Endothelial cell of umbilical vein (primary cell): ENCODE results near the gene PPP1CA. TPM values are rescaled to one million over a fixed set of nuclear protein-coding genes. Genes with fewer than 3 reads are reported as not detected.
A peak's percentile ranks its signal among the peaks of the same experiment; 100 is the strongest.

Experiments used
- BruUV-seq: library from RNA; stranded (reverse); fragments of 400-500 nt; replicated peaks from 2 replicates; lab custom pipeline; 2021; lab: Mats Ljungman, UMichigan
- CTCF ChIA-PET: fragments of 300-600, 350-600 bp; sonication (Branson Sonifier 250); formaldehyde crosslinking; loops from one replicate; lab custom pipeline; 2021; ENCODE audit warnings: antibody characterized with exemption, inconsistent platforms; lab: Charles Lee
- POLR2A ChIA-PET: fragments of 300-600, 350-600 bp; sonication (Branson Sonifier 250); formaldehyde crosslinking; loops from one replicate; lab custom pipeline; 2021; ENCODE audit warnings: antibody characterized with exemption, inconsistent platforms; lab: Charles Lee
- DNase-seq: peaks from one replicate; pipeline ENCODE4 v3.0.0-alpha.2; 2011; ENCODE audit warnings: low read depth, low spot score
- FAIRE-seq: peaks from 2 replicates; lab custom pipeline; 2011; peaks lifted over from hg19 to GRCh38; lab: Jason Lieb, UNC
- H2AFZ ChIP-seq: 2 replicates; pipeline ENCODE4 v1.6.0; 2012; ENCODE audit warnings: low read depth, low read length, control low read depth, inconsistent platforms
- H3K27ac ChIP-seq: 2 replicates; pipeline ENCODE4 v1.5.1; 2011; ENCODE audit warnings: low read depth, mild to moderate bottlenecking, control low read depth, low read length, moderate library complexity; ENCODE audit not compliant: insufficient read depth
- H3K27me3 ChIP-seq, 2 experiments: 2 replicates each; pipeline versions ENCODE4 v1.6.0 to v1.6.1; 2011; ENCODE audit warnings: low read length in 2 of 2, mixed read lengths in 1 of 2; ENCODE audit not compliant: control insufficient read depth in 2 of 2, insufficient read depth in 2 of 2
- H3K36me3 ChIP-seq, 2 experiments: 2 replicates in 1 of 2; 3 replicates in 1 of 2; pipeline ENCODE4 v1.5.1; 2011; ENCODE audit warnings: low read length in 2 of 2, mild to moderate bottlenecking in 1 of 2, moderate library complexity in 1 of 2; ENCODE audit not compliant: control insufficient read depth in 2 of 2, insufficient read depth in 2 of 2; ENCODE audit errors: extremely low read depth in 1 of 2
- H3K4me1 ChIP-seq: 3 replicates; pipeline ENCODE4 v1.5.1; 2011; ENCODE audit warnings: mild to moderate bottlenecking, low read length; ENCODE audit not compliant: control insufficient read depth, insufficient read depth; ENCODE audit errors: extremely low read depth
- H3K4me2 ChIP-seq: 2 replicates; pipeline ENCODE4 v1.6.1; 2011; ENCODE audit warnings: low read length, control low read depth, mixed read lengths; ENCODE audit not compliant: insufficient read depth
- H3K4me3 ChIP-seq, 3 experiments: fragments of 200-600 bp in 1 of 3; sonication (generic), shearing (Covaris generic) in 1 of 3; replicated peaks in 1 of 3; 2 replicates each; pipeline ENCODE4 v1.5.1; 2011 to 2016; ENCODE audit warnings: control low read depth in 3 of 3, low read length in 3 of 3, mild to moderate bottlenecking in 2 of 3, inconsistent platforms in 1 of 3, low read depth in 1 of 3, moderate library complexity in 1 of 3; ENCODE audit not compliant: insufficient read depth in 1 of 3
- H3K79me2 ChIP-seq: 2 replicates; pipeline ENCODE4 v1.6.0; 2012; ENCODE audit warnings: low read length, inconsistent platforms; ENCODE audit not compliant: control insufficient read depth, insufficient read depth
- H3K9ac ChIP-seq: replicated peaks from 2 replicates; pipeline ENCODE3; 2011; ENCODE audit warnings: low read length, control low read depth; ENCODE audit not compliant: insufficient read depth; ENCODE audit errors: extremely low read depth
- H3K9me1 ChIP-seq: replicated peaks from 3 replicates; pipeline ENCODE4 v1.6.0; 2011; ENCODE audit warnings: mild to moderate bottlenecking, low read length; ENCODE audit not compliant: control insufficient read depth, insufficient read depth; ENCODE audit errors: extremely low read depth
- H3K9me3 ChIP-seq: replicated peaks from 2 replicates; pipeline ENCODE4 v1.5.1; 2012; ENCODE audit warnings: low read length, inconsistent platforms; ENCODE audit not compliant: control insufficient read depth, insufficient read depth
- H4K20me1 ChIP-seq: replicated peaks from 2 replicates; pipeline ENCODE3; 2011; ENCODE audit warnings: mild to moderate bottlenecking, low read length; ENCODE audit not compliant: control insufficient read depth, insufficient read depth; ENCODE audit errors: extremely low read depth
- CTCF ChIP-seq, 2 donors: IDR thresholded peaks; 1 replicate in 1 of 2; 2 replicates in 1 of 2; pipeline ENCODE4 v1.5.1; 2011; ENCODE audit warnings: low read length in 2 of 2, mild to moderate bottlenecking in 2 of 2, moderate library complexity in 2 of 2, control low read depth in 1 of 2, inconsistent platforms in 1 of 2, low read depth in 1 of 2; ENCODE audit not compliant: insufficient read depth in 1 of 2; ENCODE audit errors: extremely low read depth in 1 of 2
- EZH2 ChIP-seq: IDR thresholded peaks from 2 replicates; pipeline ENCODE4 v1.6.1; 2012; ENCODE audit warnings: borderline replicate concordance, low read depth, mild to moderate bottlenecking, moderate library complexity, low read length, inconsistent platforms; ENCODE audit not compliant: severe bottlenecking
- FOS ChIP-seq: IDR thresholded peaks from 2 replicates; pipeline ENCODE4 v1.6.1; 2011; ENCODE audit warnings: mild to moderate bottlenecking, low read length, moderate library complexity, borderline replicate concordance; ENCODE audit not compliant: insufficient read depth
- GATA2 ChIP-seq: IDR thresholded peaks from 2 replicates; pipeline ENCODE4 v1.7.0; 2011; ENCODE audit warnings: low read depth, mild to moderate bottlenecking, moderate library complexity, mixed read lengths, low read length; ENCODE audit not compliant: insufficient read length, insufficient read depth
- JUN ChIP-seq: IDR thresholded peaks from 2 replicates; pipeline ENCODE4 v1.6.1; 2011; ENCODE audit warnings: borderline replicate concordance, low read depth; ENCODE audit not compliant: insufficient read length, insufficient read depth
- MAX ChIP-seq: IDR thresholded peaks from 2 replicates; pipeline ENCODE4 v1.6.1; 2011; ENCODE audit not compliant: insufficient read depth, insufficient read length
- MYC ChIP-seq: IDR thresholded peaks from one replicate; pipeline ENCODE4 v1.6.1; 2011; ENCODE audit warnings: mild to moderate bottlenecking, low read depth, low read length
- POLR2A ChIP-seq: IDR thresholded peaks from 2 replicates; pipeline ENCODE4 v1.6.1; 2012; ENCODE audit warnings: low read depth, mild to moderate bottlenecking, control low read depth, low read length
- POLR2AphosphoS5 ChIP-seq: IDR thresholded peaks from 2 replicates; pipeline ENCODE4 v1.6.1; 2012; ENCODE audit warnings: low read depth, mild to moderate bottlenecking, control low read depth, low read length, moderate library complexity; ENCODE audit not compliant: insufficient read depth
- dilution Hi-C: fragments of 300-500 bp; cut with MboI; formaldehyde crosslinking; loops from one replicate; pipeline ENCODE4 v1.15.0; 2019; ENCODE audit warnings: low sequenced_read_pairs; ENCODE audit not compliant: extremely low pct_ligation_motif_present
- intact Hi-C: fragments of 100-400 bp; cut with micrococcal nuclease; formaldehyde crosslinking; loops from one replicate; pipeline ENCODE4 v1.10.0; 2022
- polyA plus RNA-seq, 4 experiments: library from polyadenylated mRNA; depleted of rRNA in 3 of 4; stranded (reverse) in 3 of 4; unstranded in 1 of 4; fragments of >200 nt; gene quantifications; 2 replicates each; pipeline versions ENCODE4 v1.2.1 to v1.2.3, GENCODE V29; 2011 to 2012; ENCODE audit warnings: missing spikeins in 1 of 4
- total RNA-seq: library from RNA; stranded (reverse); gene quantifications from 2 replicates; pipeline ENCODE4 v1.2.3, GENCODE V29; 2021

PPP1CA gene
- total and polyA plus RNA-seq, 2 donors (not counting 3 experiments of a cell fraction or from before 2014, with no cell fraction given): 192 to 419 TPM

- CTCF ChIA-PET: no interaction called here
- TF ChIP-seq JUN: no peak
- no peak for TF ChIP-seq MYC
- TF ChIP-seq GATA2: no peak
- no peak for TF ChIP-seq POLR2AphosphoS5
- TF ChIP-seq POLR2A: no peak
- H4K20me1 ChIP-seq: no peaks in the 10 kb centered on the region
- H2AFZ ChIP-seq: no peak overlapping the region
- H3K27ac ChIP-seq: no peak overlapping the region
- no peak overlapping the region for H3K4me3 ChIP-seq
- FAIRE-seq (no peak), DNase-seq (peak; percentile 18)
- POLR2A ChIA-PET: no interaction called here
- peaks cover 4% of the 10 kb centered on the region for H3K4me1 ChIP-seq
- H3K4me2 ChIP-seq: no peak overlapping the region
- H3K9me3 ChIP-seq: no peaks in the 10 kb centered on the region
- H3K9me1 ChIP-seq: no peaks in the 10 kb centered on the region
- no peaks in the 10 kb centered on the region for H3K36me3 ChIP-seq
- no peak overlapping the region for H3K9ac ChIP-seq
- intact Hi-C loops (no loop called here), dilution Hi-C loops (no loop called here)
- no TSS peak for BruUV-seq
- no peaks in the 10 kb centered on the region for H3K79me2 ChIP-seq
- peaks cover 0 to 10% of the 10 kb centered on the region in 2 experiments for H3K27me3 ChIP-seq
Observed at GRCh38 chr11:67416416-67417335, 15.0 kb upstream of the PPP1CA start.

GRCh38 chr11:67415501-67416304 is 14.0 kb upstream of the PPP1CA start, which contains the start of gene CARNS1:
Gene CARNS1, plus strand, starts transcription at chr11:67415678. Its CDS starts 522 bp downstream, at chr11:67416200.
- H3K27ac ChIP-seq: no peak within 1 kb of the TSS
- H2AFZ ChIP-seq: no peak within 1 kb of the TSS
- no peak for DNase-seq
- POLR2A ChIA-PET: no interaction called here
- H3K36me3 ChIP-seq: no peaks in the 10 kb centered on the region
- H4K20me1 ChIP-seq: no peaks in the 10 kb centered on the region
- H3K9ac ChIP-seq: no peak within 1 kb of the TSS
- dilution Hi-C loops (no loop called here), intact Hi-C loops (no loop called here)
- no peak for FAIRE-seq
- H3K79me2 ChIP-seq: no peaks in the 10 kb centered on the region
- TF ChIP-seq CTCF (IDR thresholded peaks at IDR 0.05; ENCODE audit: extremely low read depth in 1 of 2, insufficient read depth in 1 of 2, low read depth in 1 of 2, low read length in 2 of 2): no peak
- no peak for TF ChIP-seq MYC
- no peak for TF ChIP-seq JUN
- no peak for TF ChIP-seq POLR2A
- no peak for TF ChIP-seq MAX
- no peak for TF ChIP-seq GATA2
- no peak for TF ChIP-seq FOS
- no peak for TF ChIP-seq EZH2
- no peak for TF ChIP-seq POLR2AphosphoS5
- H3K4me1 ChIP-seq: peaks cover 4% of the 10 kb centered on the region
- H3K27me3 ChIP-seq: peaks cover 0 to 12% of the 10 kb centered on the region in 2 experiments
- CTCF ChIA-PET: no interaction called here
- H3K9me1 ChIP-seq: no peaks in the 10 kb centered on the region
- H3K9me3 ChIP-seq: no peaks in the 10 kb centered on the region
- no TSS peak for BruUV-seq
- no peak within 1 kb of the TSS for H3K4me3 ChIP-seq
- H3K4me2 ChIP-seq: no peak within 1 kb of the TSS
